H9 (cell line): ENCODE results near the gene MMEL1. TPM values are rescaled to one million over a fixed set of nuclear protein-coding genes. Genes with fewer than 3 reads are reported as not detected.

Experiments used
- DNase-seq: peaks from one replicate; pipeline ENCODE4 v3.0.0-alpha.2; 2017
- H2AFZ ChIP-seq: one replicate; pipeline ENCODE4 v1.6.1; 2013; ENCODE audit warnings: mild to moderate bottlenecking, low read length, control low read depth, moderate library complexity
- H2AK5ac ChIP-seq: 2 replicates; pipeline ENCODE4 v1.6.1; 2013; ENCODE audit warnings: low read length, control low read depth, mixed read lengths; ENCODE audit not compliant: insufficient read length
- H2BK120ac ChIP-seq: one replicate; pipeline ENCODE4 v1.6.1; 2013; ENCODE audit warnings: low read depth, mild to moderate bottlenecking, low read length, control low read depth, inconsistent platforms; ENCODE audit not compliant: poor library complexity, severe bottlenecking
- H2BK12ac ChIP-seq: 2 replicates; pipeline ENCODE4 v1.6.1; 2013; ENCODE audit warnings: low read length, control low read depth, mixed read lengths, low read depth; ENCODE audit not compliant: insufficient read length
- H2BK15ac ChIP-seq: 2 replicates; pipeline ENCODE4 v1.6.1; 2013; ENCODE audit warnings: low read depth, low read length, control low read depth
- H2BK20ac ChIP-seq: one replicate; pipeline ENCODE4 v1.6.1; 2013; ENCODE audit warnings: low read depth, mild to moderate bottlenecking, low read length, control low read depth, inconsistent platforms; ENCODE audit not compliant: poor library complexity, severe bottlenecking
- H2BK5ac ChIP-seq: 2 replicates; pipeline ENCODE4 v1.6.1; 2013; ENCODE audit warnings: low read length, control low read depth, mixed read lengths; ENCODE audit not compliant: insufficient read length
- H3K14ac ChIP-seq: 2 replicates; pipeline ENCODE4 v1.6.1; 2013; ENCODE audit warnings: low read length, control low read depth; ENCODE audit not compliant: insufficient read depth
- H3K18ac ChIP-seq: 2 replicates; pipeline ENCODE4 v1.6.1; 2013; ENCODE audit warnings: low read depth, mild to moderate bottlenecking, mixed read lengths, low read length, control low read depth; ENCODE audit not compliant: insufficient read length
- H3K23ac ChIP-seq: 2 replicates; pipeline ENCODE4 v1.6.1; 2013; ENCODE audit warnings: low read length, control low read depth, mixed read lengths, low read depth; ENCODE audit not compliant: insufficient read length
- H3K23me2 ChIP-seq: 2 replicates; pipeline ENCODE4 v1.6.1; 2013; ENCODE audit warnings: low read depth, mild to moderate bottlenecking, mixed read lengths, low read length, control low read depth; ENCODE audit not compliant: insufficient read length, poor library complexity, severe bottlenecking
- H3K27ac ChIP-seq: 2 replicates; pipeline ENCODE4 v1.5.1; 2013; ENCODE audit warnings: low read length, control low read depth, mixed read lengths, low read depth; ENCODE audit not compliant: insufficient read length
- H3K27me3 ChIP-seq: 2 replicates; pipeline ENCODE4 v1.6.1; 2013; ENCODE audit warnings: low read length, control low read depth, inconsistent platforms; ENCODE audit not compliant: insufficient read depth
- H3K4ac ChIP-seq: 2 replicates; pipeline ENCODE4 v1.6.1; 2013; ENCODE audit warnings: low read depth, mild to moderate bottlenecking, control low read depth, inconsistent platforms, low read length, moderate library complexity
- H3K4me1 ChIP-seq: 2 replicates; pipeline ENCODE4 v1.6.1; 2013; ENCODE audit warnings: low read length, control low read depth, inconsistent platforms; ENCODE audit not compliant: insufficient read depth
- H3K4me2 ChIP-seq: 2 replicates; pipeline ENCODE4 v1.6.1; 2013; ENCODE audit warnings: low read length, control low read depth, mixed read lengths; ENCODE audit not compliant: insufficient read length, insufficient read depth
- H3K56ac ChIP-seq: 2 replicates; pipeline ENCODE4 v1.6.1; 2013; ENCODE audit warnings: low read depth, mild to moderate bottlenecking, mixed read lengths, low read length, control low read depth; ENCODE audit not compliant: insufficient read length
- H3K79me1 ChIP-seq: 2 replicates; pipeline ENCODE4 v1.6.1; 2013; ENCODE audit warnings: low read depth, mild to moderate bottlenecking, moderate library complexity, low read length, control low read depth, inconsistent platforms; ENCODE audit not compliant: insufficient read depth, poor library complexity, severe bottlenecking
- H3K79me2 ChIP-seq: 2 replicates; pipeline ENCODE4 v1.6.1; 2013; ENCODE audit warnings: low read length, control low read depth, inconsistent platforms; ENCODE audit not compliant: insufficient read depth
- H3K9ac ChIP-seq: 2 replicates; pipeline ENCODE4 v1.6.1; 2013; ENCODE audit warnings: low read length, control low read depth, mixed read lengths; ENCODE audit not compliant: insufficient read length; ENCODE audit errors: extremely low read depth
- H3K9me3 ChIP-seq: one replicate; pipeline ENCODE4 v1.6.1; 2013; ENCODE audit warnings: low read depth, low read length, inconsistent platforms; ENCODE audit not compliant: control insufficient read depth
- H3T11ph ChIP-seq: one replicate; pipeline ENCODE4 v1.6.1; 2013; ENCODE audit warnings: mild to moderate bottlenecking, low read length, control low read depth, inconsistent platforms
- H4K20me1 ChIP-seq: one replicate; pipeline ENCODE4 v1.6.1; 2013; ENCODE audit not compliant: control insufficient read depth, insufficient read length, insufficient read depth
- H4K5ac ChIP-seq: 2 replicates; pipeline ENCODE4 v1.6.1; 2013; ENCODE audit warnings: low read depth, mild to moderate bottlenecking, mixed read lengths, low read length, control low read depth; ENCODE audit not compliant: insufficient read length
- H4K8ac ChIP-seq: replicated peaks from 2 replicates; pipeline ENCODE4 v1.6.1; 2013; ENCODE audit warnings: low read length, control low read depth, mixed read lengths, low read depth; ENCODE audit not compliant: insufficient read length
- H4K91ac ChIP-seq: 2 replicates; pipeline ENCODE4 v1.6.1; 2013; ENCODE audit warnings: low read depth, mild to moderate bottlenecking, moderate library complexity, mixed read lengths, low read length, control low read depth; ENCODE audit not compliant: insufficient read length
- H3K27ac Mint-ChIP-seq, 3 experiments: 2 replicates in 2 of 3; 3 replicates in 1 of 3; pipeline ENCODE4 v1.8.0; 2020 to 2021; ENCODE audit warnings: mixed read lengths in 3 of 3, mild to moderate bottlenecking in 1 of 3, moderate library complexity in 1 of 3
- H3K27me3 Mint-ChIP-seq: 2 replicates; pipeline ENCODE4 v1.8.0; 2021; ENCODE audit warnings: low read depth, mild to moderate bottlenecking, moderate library complexity, mixed read lengths
- H3K36me3 Mint-ChIP-seq, 3 experiments: 2 replicates in 2 of 3; 3 replicates in 1 of 3; pipeline ENCODE4 v1.8.0; 2020 to 2021; ENCODE audit warnings: low read depth in 3 of 3, mixed read lengths in 3 of 3; ENCODE audit not compliant: insufficient read depth in 1 of 3
- H3K4me1 Mint-ChIP-seq, 2 experiments: 2 replicates each; pipeline ENCODE4 v1.8.0; 2020; ENCODE audit warnings: mixed read lengths in 2 of 2
- H3K4me3 Mint-ChIP-seq, 2 experiments: 2 replicates in 1 of 2; 3 replicates in 1 of 2; pipeline ENCODE4 v1.8.0; 2020 to 2021; ENCODE audit warnings: mild to moderate bottlenecking in 2 of 2, mixed read lengths in 2 of 2, moderate library complexity in 1 of 2
- H3K9me3 Mint-ChIP-seq, 2 experiments: 2 replicates in 1 of 2; 3 replicates in 1 of 2; pipeline ENCODE4 v1.8.0; 2020; ENCODE audit warnings: mild to moderate bottlenecking in 2 of 2, mixed read lengths in 2 of 2, moderate library complexity in 1 of 2
- CTCF ChIP-seq: fragments of 200-600 bp; sonication (generic); conservative IDR thresholded peaks from 3 replicates; pipeline ENCODE4 v1.8.0; 2021; ENCODE audit warnings: antibody characterized with exemption, mild to moderate bottlenecking
- WGBS: extraction: QIAGEN DNeasy Blood & Tissue Kit; methylation state at CpG from one replicate; pipeline ENCODE4 v1.1.7; 2013; ENCODE audit warnings: missing lambda C conversion rate, low lambda C conversion rate, mixed read lengths; ENCODE audit not compliant: insufficient read length; ENCODE audit errors: extremely low coverage; 5-methylcytosine and 5-hydroxymethylcytosine counted together
- total RNA-seq: library from RNA; stranded (reverse); gene quantifications from 2 replicates; pipeline ENCODE4 v1.2.1, GENCODE V29; 2021

The MMEL1 gene
- total RNA-seq, 1 experiment from 2014 or later: 0.42 TPM

- Mint-ChIP-seq H3K27me3 (peaks cover 62% of the 10 kb centered on the region), H3K36me3 (peaks cover 4 to 13% (median 8%) of the 10 kb centered on the region in 3 experiments), H3K4me1 (peaks cover 14 to 24% of the 10 kb centered on the region in 2 experiments), H3K4me3 (no peak overlapping the region), H3K27ac (no peak overlapping the region), H3K9me3 (peaks cover 19 to 23% of the 10 kb centered on the region in 2 experiments)
- Histone ChIP-seq H3K23me2 (no peaks in the 10 kb centered on the region), H2BK12ac (no peak overlapping the region), H2BK15ac (no peak overlapping the region), H3K9me3 (peaks cover 6% of the 10 kb centered on the region), H3K27me3 (peaks cover 1% of the 10 kb centered on the region; the same call in 1 of the 2 replicates), H2AFZ (no peak overlapping the region), H4K91ac (no peak overlapping the region), H3K79me1 (no peaks in the 10 kb centered on the region), H3K56ac (no peak overlapping the region), H3K4me2 (no peak overlapping the region), H3K18ac (no peak overlapping the region), H4K5ac (no peak overlapping the region), H2AK5ac (no peak overlapping the region), H2BK5ac (no peak overlapping the region), H3K9ac (no peak overlapping the region), H3K14ac (no peak overlapping the region), H3K79me2 (no peaks in the 10 kb centered on the region), H4K8ac (no peak overlapping the region), H3K4me1 (no peaks in the 10 kb centered on the region), H3T11ph (no peak overlapping the region), H3K4ac (no peak overlapping the region), H3K27ac (no peak overlapping the region), H3K23ac (no peak overlapping the region), H2BK120ac (no peak overlapping the region), H2BK20ac (no peak overlapping the region), H4K20me1 (peaks cover 2% of the 10 kb centered on the region)
- no CpG with 5 or more reads among the region's 10 CpGs for WGBS
- DNase-seq: no peak
- TF ChIP-seq CTCF: no peak
Measured at GRCh38 chr1:2635361-2636010, 2.7 kb upstream of the MMEL1 start.
